ENCODE data around the gene DLX6.
A peak's percentile ranks its signal among the peaks of the same experiment; 100 is the strongest.

Gene DLX6

GRCh38 chr7:97009753-97010732 lies 4.7 kb downstream of the DLX6 start:
- H3K9ac ChIP-seq (ENCODE audit: low read length): no peak overlapping the region
- H2AFZ ChIP-seq (ENCODE audit: low read depth, low read length): 0 out of 2 replicates have a peak overlapping the region, but pooled peaks have one; percentile 21
- no peak overlapping the region for H3K27ac ChIP-seq (ENCODE audit: low read length)
- H3K36me3 ChIP-seq (replicated peaks; ENCODE audit: low read depth, low read length): no peaks in the 10 kb centered on the region
- peak overlapping the region; percentile 26; the same call in 1 of the 2 replicates for H3K4me3 ChIP-seq (ENCODE audit: low read length)
- no peaks in the 10 kb centered on the region for H3K79me2 ChIP-seq (ENCODE audit: low read length)
- no peaks in the 10 kb centered on the region for H4K20me1 ChIP-seq (ENCODE audit: insufficient read depth, low read length)
- TF ChIP-seq CTCF (IDR thresholded peaks at IDR 0.05; ENCODE audit: low read depth, low read length) (no peak), EZH2phosphoT487 (IDR thresholded peaks at IDR 0.05; ENCODE audit: low read depth) (no peak)
- H3K4me1 ChIP-seq (ENCODE audit: low read length): no peaks in the 10 kb centered on the region
- peaks cover 35% of the 10 kb centered on the region for H3K27me3 ChIP-seq (ENCODE audit: low read depth, low read length)
- H3K4me2 ChIP-seq (ENCODE audit: low read length): peak overlapping the region; percentile 36
- no peaks in the 10 kb centered on the region for H3K9me3 ChIP-seq (ENCODE audit: insufficient read depth, low read length)

- Histone ChIP-seq H3K4me2 (ENCODE audit: low read length) (no peak overlapping the region), H3K9ac (ENCODE audit: low read length) (no peak overlapping the region), H3K4me3 (ENCODE audit: low read length) (no peak overlapping the region), H3K36me3 (replicated peaks; ENCODE audit: low read depth, low read length) (no peaks in the 10 kb centered on the region), H3K79me2 (ENCODE audit: low read length) (no peaks in the 10 kb centered on the region), H3K27ac (ENCODE audit: low read length) (no peak overlapping the region), H3K4me1 (ENCODE audit: low read length) (no peaks in the 10 kb centered on the region), H3K9me3 (ENCODE audit: insufficient read depth, low read length) (no peaks in the 10 kb centered on the region), H4K20me1 (ENCODE audit: insufficient read depth, low read length) (no peaks in the 10 kb centered on the region), H3K27me3 (ENCODE audit: low read depth, low read length) (peaks cover 40% of the 10 kb centered on the region), H2AFZ (ENCODE audit: low read depth, low read length) (no peak overlapping the region)
- TF ChIP-seq CTCF (IDR thresholded peaks at IDR 0.05; ENCODE audit: low read depth, low read length) (no peak), EZH2phosphoT487 (IDR thresholded peaks at IDR 0.05; ENCODE audit: low read depth) (no peak)
These were observed 5.8 kb downstream of the DLX6 start for GRCh38 chr7:97011104-97011503.

- Histone ChIP-seq H3K27ac (ENCODE audit: low read length) (no peak overlapping the region), H3K79me2 (ENCODE audit: low read length) (no peaks in the 10 kb centered on the region), H3K9me3 (ENCODE audit: insufficient read depth, low read length) (no peaks in the 10 kb centered on the region), H3K36me3 (replicated peaks; ENCODE audit: low read depth, low read length) (no peaks in the 10 kb centered on the region), H3K9ac (ENCODE audit: low read length) (no peak overlapping the region), H3K4me1 (ENCODE audit: low read length) (no peaks in the 10 kb centered on the region), H2AFZ (ENCODE audit: low read depth, low read length) (no peak overlapping the region), H4K20me1 (ENCODE audit: insufficient read depth, low read length) (no peaks in the 10 kb centered on the region), H3K4me2 (ENCODE audit: low read length) (no peak overlapping the region), H3K27me3 (ENCODE audit: low read depth, low read length) (peaks cover 40% of the 10 kb centered on the region), H3K4me3 (ENCODE audit: low read length) (no peak overlapping the region)
- TF ChIP-seq CTCF (IDR thresholded peaks at IDR 0.05; ENCODE audit: low read depth, low read length) (no peak), EZH2phosphoT487 (IDR thresholded peaks at IDR 0.05; ENCODE audit: low read depth) (no peak)
These were observed 6.4 kb downstream of the DLX6 start for GRCh38 chr7:97011536-97012364.

Data from OCI-LY3 (cell line).